ENCODE results near the gene POLR3H. TPM values are rescaled to one million over a fixed set of nuclear protein-coding genes. Genes with fewer than 3 reads are reported as not detected.
A peak's percentile ranks its signal among the peaks of the same experiment; 100 is the strongest.
"Not testable (repeated sequence)": the region's sequence is repeated elsewhere in the genome, so short reads cannot be mapped to it uniquely, and the experiment has no call there.

POLR3H gene
- total RNA-seq, 8 experiments from 2014 or later, result 11.6 to 43.1 (median 22.4) TPM

GRCh38 chr22:41575533-41575932 lies 31.3 kb upstream of the POLR3H start:
- no peak overlapping the region for H3K4me3 ChIP-seq
- ATAC-seq (replicated peaks in 6 of 8), result peak in 3 of 8 experiments; percentile 8 to 16 (median 10)
- 40% methylated on average over 1 of the region's 15 CpGs; no CpG with 5 or more reads in 9 of the 10 experiments for WGBS, 10 experiments
- in situ Hi-C loops (cut with MboI; ENCODE audit: low pct_unique_long_range_greater_than_20kb in 2 of 9, low sequenced_read_pairs in 9 of 9, unreplicated experiment in 9 of 9), result no loop called here
- no peaks in the 10 kb centered on the region for H3K4me1 ChIP-seq (replicated peaks in 1 of 2)
- H3K27ac ChIP-seq, result no peak overlapping the region

- Histone ChIP-seq H3K4me3 (no peak overlapping the region), H3K27ac (no peak overlapping the region), H3K4me1 (replicated peaks in 1 of 2) (peaks cover under 1 to 2% of the 10 kb centered on the region in 2 donors)
- ATAC-seq (replicated peaks in 6 of 8), result peak; percentile 32 to 79 (median 46)
- 45 to 69% (median 56%) methylated on average over 4 to 5 of the region's 26 CpGs; no CpG with 5 or more reads in 7 of the 10 experiments for WGBS, 10 experiments
- in situ Hi-C loops (cut with MboI; ENCODE audit: low pct_unique_long_range_greater_than_20kb in 2 of 9, low sequenced_read_pairs in 9 of 9, unreplicated experiment in 9 of 9), result no loop called here
Observed at GRCh38 chr22:41574847-41575381, 30.6 kb upstream of the POLR3H start.

- no peak overlapping the region for H3K27ac ChIP-seq
- no peak for ATAC-seq (replicated peaks in 6 of 8)
- in situ Hi-C loops (cut with MboI; ENCODE audit: low pct_unique_long_range_greater_than_20kb in 2 of 9, low sequenced_read_pairs in 9 of 9, unreplicated experiment in 9 of 9), result no loop called here
- peaks cover 13 to 14% of the 10 kb centered on the region in 2 donors for H3K4me1 ChIP-seq (replicated peaks in 1 of 2)
- 60 to 100% (median 96%) methylated on average over 1 to 5 of the region's 11 CpGs; no CpG with 5 or more reads in 7 of the 10 experiments for WGBS, 10 experiments
- no peak overlapping the region for H3K4me3 ChIP-seq
Observed at GRCh38 chr22:41573677-41574076, 29.4 kb upstream of the POLR3H start.

GRCh38 chr22:41572305-41572704 lies 28.0 kb upstream of the POLR3H start:
- WGBS, 10 experiments, result 100% methylated on average over 1 of the region's 3 CpGs; no CpG with 5 or more reads in 9 of the 10 experiments
- H3K4me1 ChIP-seq (replicated peaks in 1 of 2), result peaks cover 16 to 19% of the 10 kb centered on the region in 2 donors
- in situ Hi-C loops (cut with MboI; ENCODE audit: low pct_unique_long_range_greater_than_20kb in 2 of 9, low sequenced_read_pairs in 9 of 9, unreplicated experiment in 9 of 9); ATAC-seq (replicated peaks in 6 of 8); H3K27ac ChIP-seq; H3K4me3 ChIP-seq: not testable (repeated sequence)

GRCh38 chr22:41571786-41572185 lies 27.5 kb upstream of the POLR3H start:
- ATAC-seq (replicated peaks in 6 of 8), result no peak
- WGBS, 10 experiments, result 100% methylated on average over 1 to 2 of the region's 14 CpGs; no CpG with 5 or more reads in 8 of the 10 experiments
- in situ Hi-C loops (cut with MboI; ENCODE audit: low pct_unique_long_range_greater_than_20kb in 2 of 9, low sequenced_read_pairs in 9 of 9, unreplicated experiment in 9 of 9), result no loop called here

GRCh38 chr22:41570221-41570620 lies 26.0 kb upstream of the POLR3H start:
- Histone ChIP-seq H3K4me1 (replicated peaks in 1 of 2) (peaks cover 16 to 26% of the 10 kb centered on the region in 2 donors), H3K27ac (peak overlapping the region in 1 of 2 donors; percentile 25), H3K4me3 (no peak overlapping the region)
- WGBS, 10 experiments, result 76% methylated on average over 2 of the region's 3 CpGs; no CpG with 5 or more reads in 9 of the 10 experiments
- no peak for ATAC-seq (replicated peaks in 6 of 8)
- in situ Hi-C loops (cut with MboI; ENCODE audit: low pct_unique_long_range_greater_than_20kb in 2 of 9, low sequenced_read_pairs in 9 of 9, unreplicated experiment in 9 of 9), result no loop called here

More at GRCh38 chr22:41571786-41572185, 27.5 kb upstream of the POLR3H start:
- H3K27ac ChIP-seq, result no peak overlapping the region
- H3K4me3 ChIP-seq, result no peak overlapping the region
- H3K4me1 ChIP-seq (replicated peaks in 1 of 2), result peaks cover 16 to 19% of the 10 kb centered on the region in 2 donors

GRCh38 chr22:41568811-41569210 lies 24.5 kb upstream of the POLR3H start:
- peak overlapping the region; percentile 58 to 66 for H3K27ac ChIP-seq
- ATAC-seq (replicated peaks in 6 of 8), result peak in 5 of 8 experiments; percentile 77 to 93 (median 87)
- WGBS, 10 experiments, result 9 to 70% (median 60%) methylated on average over 1 to 4 of the region's 7 CpGs; no CpG with 5 or more reads in 5 of the 10 experiments

GRCh38 chr22:41567512-41567768 lies 23.2 kb upstream of the POLR3H start:
- ATAC-seq (replicated peaks in 6 of 8), result no peak
- 20 to 100% (median 90%) methylated on average over 1 to 3 of the region's 3 CpGs; no CpG with 5 or more reads in 5 of the 10 experiments for WGBS, 10 experiments
- no peak overlapping the region for H3K4me3 ChIP-seq
- peaks cover 25 to 35% of the 10 kb centered on the region in 2 donors for H3K4me1 ChIP-seq (replicated peaks in 1 of 2)
- in situ Hi-C loops (cut with MboI; ENCODE audit: low pct_unique_long_range_greater_than_20kb in 2 of 9, low sequenced_read_pairs in 9 of 9, unreplicated experiment in 9 of 9), result no loop called here
- no peak overlapping the region for H3K27ac ChIP-seq

More at GRCh38 chr22:41568811-41569210, 24.5 kb upstream of the POLR3H start:
- peaks cover 16 to 26% of the 10 kb centered on the region in 2 donors for H3K4me1 ChIP-seq (replicated peaks in 1 of 2)
- in situ Hi-C loops (cut with MboI; ENCODE audit: low pct_unique_long_range_greater_than_20kb in 2 of 9, low sequenced_read_pairs in 9 of 9, unreplicated experiment in 9 of 9), result no loop called here
- H3K4me3 ChIP-seq, result no peak overlapping the region

GRCh38 chr22:41565403-41566054 lies 21.3 kb upstream of the POLR3H start:
- WGBS, 10 experiments, result 20 to 100% (median 79%) methylated on average over 1 to 3 of the region's 8 CpGs; no CpG with 5 or more reads in 1 of the 10 experiments
- Histone ChIP-seq H3K4me1 (replicated peaks in 1 of 2) (peaks cover 34 to 54% of the 10 kb centered on the region in 2 donors), H3K4me3 (no peak overlapping the region), H3K27ac (no peak overlapping the region)
- peak in 4 of 8 experiments; percentile 3 to 87 (median 62) for ATAC-seq (replicated peaks in 6 of 8)
- in situ Hi-C loops (cut with MboI; ENCODE audit: low pct_unique_long_range_greater_than_20kb in 2 of 9, low sequenced_read_pairs in 9 of 9, unreplicated experiment in 9 of 9), result no loop called here

- no peak for ATAC-seq (replicated peaks in 6 of 8)
- Histone ChIP-seq H3K4me3 (no peak overlapping the region), H3K27ac (no peak overlapping the region), H3K4me1 (replicated peaks in 1 of 2) (peaks cover 38 to 58% of the 10 kb centered on the region in 2 donors)
- in situ Hi-C loops (cut with MboI; ENCODE audit: low pct_unique_long_range_greater_than_20kb in 2 of 9, low sequenced_read_pairs in 9 of 9, unreplicated experiment in 9 of 9), result no loop called here
- 82 to 97% (median 91%) methylated on average over 2 to 7 of the region's 8 CpGs; no CpG with 5 or more reads in 4 of the 10 experiments for WGBS, 10 experiments
Observed at GRCh38 chr22:41564563-41564962, 20.3 kb upstream of the POLR3H start.

- in situ Hi-C loops (cut with MboI; ENCODE audit: low pct_unique_long_range_greater_than_20kb in 2 of 9, low sequenced_read_pairs in 9 of 9, unreplicated experiment in 9 of 9), result no loop called here
- no peak overlapping the region for H3K4me3 ChIP-seq
- peaks cover 27 to 49% of the 10 kb centered on the region in 2 donors for H3K4me1 ChIP-seq (replicated peaks in 1 of 2)
- WGBS, 10 experiments, result 40 to 64% (median 40%) methylated on average over 1 to 4 of the region's 10 CpGs; no CpG with 5 or more reads in 7 of the 10 experiments
- ATAC-seq (replicated peaks in 6 of 8), result peak in 2 of 8 experiments; percentile 37 to 48
- H3K27ac ChIP-seq, result no peak overlapping the region
Observed at GRCh38 chr22:41563051-41563711, 18.9 kb upstream of the POLR3H start.

GRCh38 chr22:41562461-41562860 lies 18.2 kb upstream of the POLR3H start:
- Histone ChIP-seq H3K4me3 (no peak overlapping the region), H3K4me1 (replicated peaks in 1 of 2) (peaks cover 33 to 56% of the 10 kb centered on the region in 2 donors), H3K27ac (no peak overlapping the region)
- no CpG with 5 or more reads among the region's 4 CpGs for WGBS, 10 experiments
- ATAC-seq (replicated peaks in 6 of 8), result no peak
- in situ Hi-C loops (cut with MboI; ENCODE audit: low pct_unique_long_range_greater_than_20kb in 2 of 9, low sequenced_read_pairs in 9 of 9, unreplicated experiment in 9 of 9), result no loop called here

GRCh38 chr22:41561788-41562187 lies 17.5 kb upstream of the POLR3H start:
- in situ Hi-C loops (cut with MboI; ENCODE audit: low pct_unique_long_range_greater_than_20kb in 2 of 9, low sequenced_read_pairs in 9 of 9, unreplicated experiment in 9 of 9), result no loop called here
- Histone ChIP-seq H3K4me1 (replicated peaks in 1 of 2) (peaks cover 40 to 61% of the 10 kb centered on the region in 2 donors), H3K4me3 (peak overlapping the region; percentile 24 to 44 (median 39)), H3K27ac (peak overlapping the region; percentile 75 to 83)
- ATAC-seq (replicated peaks in 6 of 8), result no peak
- whole genome bisulfite sequencing, 10 experiments, result 60% methylated on average over 1 of the region's 5 CpGs; no CpG with 5 or more reads in 9 of the 10 experiments

Data from motor neuron (in vitro differentiated cells).